ENCODE data around the gene ROR2. TPM values are rescaled to one million over a fixed set of nuclear protein-coding genes. Genes with fewer than 3 reads are reported as not detected.

ROR2 gene
- total and polyA plus RNA-seq, 2 of the 8 experiments (the other 6 are each of a cell fraction or from before 2014, with no cell fraction given): 2.7 to 4.3 TPM

DNA sequence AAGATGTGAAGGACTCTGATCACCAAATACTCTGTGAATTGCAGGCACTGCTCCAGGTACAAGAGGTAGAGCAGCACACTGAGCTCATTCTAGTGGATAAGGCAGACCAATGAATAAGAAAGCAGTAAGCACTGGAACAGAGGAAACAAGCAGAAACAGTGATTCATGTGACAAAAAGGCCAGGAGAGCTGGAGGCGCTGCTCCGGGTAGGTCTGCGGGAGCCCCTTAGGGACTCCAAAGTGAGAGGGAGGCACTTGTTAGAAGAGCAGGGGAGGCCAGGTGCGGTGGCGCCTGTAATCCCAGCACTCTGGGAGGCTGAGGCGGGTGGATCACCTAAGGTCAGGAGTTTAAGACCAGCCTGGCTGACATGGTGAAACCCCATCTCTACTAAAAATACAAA, 294.8 kb downstream of the ROR2 start:
- Histone ChIP-seq H3K23ac (ENCODE audit: insufficient read length) (no peak overlapping the region), H2AFZ (ENCODE audit: low read length) (no peak overlapping the region; the same call in 1 of the 2 replicates), H2BK12ac (ENCODE audit: low read depth, low read length) (no peak overlapping the region), H3K56ac (replicated peaks; ENCODE audit: insufficient read length, low read depth, low read length) (no peak overlapping the region), H3K4me1 (replicated peaks in 1 of 4; ENCODE audit: control insufficient read depth in 3 of 4, insufficient read depth in 4 of 4, low read length in 3 of 4) (peaks cover 0 to 6% (median 1%) of the 10 kb centered on the region in 4 experiments; a peak in 3 of 7 replicates), H3K36me3 (ENCODE audit: control insufficient read depth in 2 of 4, insufficient read depth in 4 of 4, low read length in 3 of 4) (no peaks in the 10 kb centered on the region), H3K14ac (ENCODE audit: insufficient read length) (no peak overlapping the region), H3K79me2 (ENCODE audit: control insufficient read depth in 1 of 2, insufficient read depth in 2 of 2, low read length in 2 of 2) (no peaks in the 10 kb centered on the region), H2AK5ac (ENCODE audit: low read depth, low read length) (no peak overlapping the region), H3K79me1 (ENCODE audit: low read depth, low read length) (no peaks in the 10 kb centered on the region), H2BK5ac (ENCODE audit: low read depth, low read length) (no peak overlapping the region), H3K9me3 (ENCODE audit: insufficient read depth in 2 of 2, low read depth in 1 of 2, low read length in 1 of 2) (no peaks in the 10 kb centered on the region), H2BK15ac (ENCODE audit: low read length) (no peak overlapping the region), H2BK20ac (ENCODE audit: low read length) (no peak overlapping the region), H4K91ac (replicated peaks; ENCODE audit: insufficient read length, low read length) (no peak overlapping the region), H3K27me3 (replicated peaks in 1 of 4; ENCODE audit: control insufficient read depth in 3 of 4, extremely low read depth in 1 of 4, insufficient read depth in 3 of 4, low read length in 3 of 4) (no peaks in the 10 kb centered on the region), H3K27ac (ENCODE audit: low read depth, low read length) (no peak overlapping the region), H4K8ac (ENCODE audit: extremely low read depth, insufficient read depth, low read length) (no peak overlapping the region), H4K20me1 (replicated peaks in 1 of 2; ENCODE audit: control insufficient read depth in 1 of 2, insufficient read depth in 2 of 2, low read length in 2 of 2) (no peaks in the 10 kb centered on the region), H3K9ac (replicated peaks in 1 of 4; ENCODE audit: extremely low read depth in 1 of 4, low read depth in 3 of 4, low read length in 3 of 4) (no peak overlapping the region), H3K4ac (replicated peaks; ENCODE audit: insufficient read length, low read depth, low read length) (no peak overlapping the region), H2BK120ac (replicated peaks; ENCODE audit: low read depth, low read length) (no peak overlapping the region), H3K4me2 (ENCODE audit: insufficient read depth in 1 of 2, low read depth in 2 of 2, low read length in 2 of 2) (no peak overlapping the region), H4K5ac (ENCODE audit: insufficient read length, low read depth, low read length) (no peak overlapping the region), H3K4me3 (ENCODE audit: extremely low read depth in 1 of 4, insufficient read depth in 2 of 4, low read depth in 3 of 4, low read length in 4 of 4) (no peak overlapping the region), H3K18ac (ENCODE audit: extremely low read depth, low read length) (no peak overlapping the region), H3K23me2 (ENCODE audit: low read depth, low read length) (no peaks in the 10 kb centered on the region)
- FAIRE-seq: no peak
- ChIA-PET POLR2A (ENCODE audit: partially characterized antibody) (no interaction called here), CTCF (ENCODE audit: partially characterized antibody) (interaction anchor here (0.5 to 1.0 kb wide), 3 partner anchors 39 to 221 kb away, joined by 3 to 4 read pairs (median 3); no protein-coding TSS in a partner anchor)
- WGBS, 2 experiments (ENCODE audit: extremely low coverage in 1 of 2, insufficient coverage in 1 of 2, insufficient read length in 1 of 2, insufficient replicate concordance in 2 of 2, low coverage in 1 of 2, low lambda C conversion rate in 2 of 2, missing lambda C conversion rate in 1 of 2): 97% methylated on average over 5 of the region's 6 CpGs; no CpG with 5 or more reads in 1 of the 2 experiments
- DNase-seq (ENCODE audit: low read depth in 1 of 2, low spot score in 2 of 2): no peak
- no peak for TF ChIP-seq SUZ12 (IDR thresholded peaks at IDR 0.05; ENCODE audit: low read length)
- no peak for TF ChIP-seq KDM1A (IDR thresholded peaks at IDR 0.05; ENCODE audit: borderline replicate concordance, low read length)
- TF ChIP-seq GTF2F1 (IDR thresholded peaks at IDR 0.05; ENCODE audit: borderline replicate concordance, low read depth, low read length): no peak
- TF ChIP-seq, protein P1, sequence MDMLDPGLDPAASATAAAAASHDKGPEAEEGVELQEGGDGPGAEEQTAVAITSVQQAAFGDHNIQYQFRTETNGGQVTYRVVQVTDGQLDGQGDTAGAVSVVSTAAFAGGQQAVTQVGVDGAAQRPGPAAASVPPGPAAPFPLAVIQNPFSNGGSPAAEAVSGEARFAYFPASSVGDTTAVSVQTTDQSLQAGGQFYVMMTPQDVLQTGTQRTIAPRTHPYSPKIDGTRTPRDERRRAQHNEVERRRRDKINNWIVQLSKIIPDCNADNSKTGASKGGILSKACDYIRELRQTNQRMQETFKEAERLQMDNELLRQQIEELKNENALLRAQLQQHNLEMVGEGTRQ (IDR thresholded peaks at IDR 0.05; ENCODE audit: low read length): no peak
- no peak for TF ChIP-seq SIX5 (IDR thresholded peaks at IDR 0.05; ENCODE audit: low read depth, low read length)
- no peak for TF ChIP-seq KDM4A (IDR thresholded peaks at IDR 0.05; ENCODE audit: low read depth, low read length, severe bottlenecking)
- TF ChIP-seq, protein P2, sequence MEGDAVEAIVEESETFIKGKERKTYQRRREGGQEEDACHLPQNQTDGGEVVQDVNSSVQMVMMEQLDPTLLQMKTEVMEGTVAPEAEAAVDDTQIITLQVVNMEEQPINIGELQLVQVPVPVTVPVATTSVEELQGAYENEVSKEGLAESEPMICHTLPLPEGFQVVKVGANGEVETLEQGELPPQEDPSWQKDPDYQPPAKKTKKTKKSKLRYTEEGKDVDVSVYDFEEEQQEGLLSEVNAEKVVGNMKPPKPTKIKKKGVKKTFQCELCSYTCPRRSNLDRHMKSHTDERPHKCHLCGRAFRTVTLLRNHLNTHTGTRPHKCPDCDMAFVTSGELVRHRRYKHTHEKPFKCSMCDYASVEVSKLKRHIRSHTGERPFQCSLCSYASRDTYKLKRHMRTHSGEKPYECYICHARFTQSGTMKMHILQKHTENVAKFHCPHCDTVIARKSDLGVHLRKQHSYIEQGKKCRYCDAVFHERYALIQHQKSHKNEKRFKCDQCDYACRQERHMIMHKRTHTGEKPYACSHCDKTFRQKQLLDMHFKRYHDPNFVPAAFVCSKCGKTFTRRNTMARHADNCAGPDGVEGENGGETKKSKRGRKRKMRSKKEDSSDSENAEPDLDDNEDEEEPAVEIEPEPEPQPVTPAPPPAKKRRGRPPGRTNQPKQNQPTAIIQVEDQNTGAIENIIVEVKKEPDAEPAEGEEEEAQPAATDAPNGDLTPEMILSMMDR (IDR thresholded peaks at IDR 0.05; ENCODE audit: control extremely low read depth in 1 of 3, insufficient read depth in 1 of 3, low read depth in 1 of 3, low read length in 3 of 3): no peak
- TF ChIP-seq MAFK (IDR thresholded peaks at IDR 0.05; ENCODE audit: low read depth, low read length): no peak
- no peak for TF ChIP-seq BRCA1 (IDR thresholded peaks at IDR 0.05; ENCODE audit: low read depth, low read length)
- TF ChIP-seq SIN3A (conservative IDR thresholded peaks at IDR 0.05 in 1 of 2, IDR thresholded peaks at IDR 0.05 in 1 of 2; ENCODE audit: low read depth in 1 of 2, low read length in 2 of 2): no peak

Measured in H1 (cell line).